IMR-90 (cell line): ENCODE results near the gene NGEF.

ENCODE experiments used
- BHLHE40 ChIP-seq: fragments of 150-350 bp; IDR thresholded peaks from 2 replicates; pipeline ENCODE4 v1.6.1; 2016; ENCODE audit warnings: mild to moderate bottlenecking, low read depth, low read length
- CEBPB ChIP-seq: IDR thresholded peaks from 2 replicates; pipeline ENCODE4 v1.6.1; 2012; ENCODE audit warnings: low read depth, low read length, improper control_type of control experiment
- CTCF ChIP-seq: conservative IDR thresholded peaks from 2 replicates; pipeline ENCODE4 v1.5.1; 2012; ENCODE audit warnings: mild to moderate bottlenecking, low read depth, low read length, improper control_type of control experiment
- ELK1 ChIP-seq: fragments of 150-350 bp; IDR thresholded peaks from 2 replicates; pipeline ENCODE4 v1.6.1; 2016; ENCODE audit warnings: low read depth, mild to moderate bottlenecking, low read length, moderate library complexity, borderline replicate concordance
- MAFK ChIP-seq: IDR thresholded peaks from 2 replicates; pipeline ENCODE4 v1.6.1; 2012; ENCODE audit warnings: low read depth, low read length, improper control_type of control experiment
- POLR2A ChIP-seq: IDR thresholded peaks from 2 replicates; pipeline ENCODE4 v1.6.1; 2012; ENCODE audit warnings: mild to moderate bottlenecking, low read depth, low read length
- RAD21 ChIP-seq: IDR thresholded peaks from 2 replicates; pipeline ENCODE4 v1.6.1; 2012; ENCODE audit warnings: low read length, improper control_type of control experiment
- RFX5 ChIP-seq: IDR thresholded peaks from 2 replicates; pipeline ENCODE4 v1.8.0; 2012; ENCODE audit warnings: low read depth, mild to moderate bottlenecking, low read length, moderate library complexity
- USF2 ChIP-seq: fragments of 150-350 bp; IDR thresholded peaks from 2 replicates; pipeline ENCODE4 v1.6.1; 2017; ENCODE audit warnings: mild to moderate bottlenecking, antibody characterized with exemption, low read length, low read depth

GRCh38 chr2:232884001-232884421 is 129.0 kb downstream of the NGEF start:
- TF ChIP-seq CEBPB (no peak), CTCF (no peak), RFX5 (no peak), ELK1 (no peak), USF2 (no peak), BHLHE40 (no peak), MAFK (no peak), RAD21 (no peak), POLR2A (no peak)
